ENCODE measurements around the gene MRPL22. TPM values are rescaled to one million over a fixed set of nuclear protein-coding genes. Genes with fewer than 3 reads are reported as not detected.
A peak's percentile ranks its signal among the peaks of the same experiment; 100 is the strongest.
"Not testable (repeated sequence)": the region's sequence is repeated elsewhere in the genome, so short reads cannot be mapped to it uniquely, and the experiment has no call there.

Gene MRPL22
- total and polyA plus RNA-seq, 2 of the 13 experiments (the other 11 are each of a cell fraction or from before 2014, with no cell fraction given): 66.8 to 84.8 TPM

GRCh38 chr5:154976082-154976481 lies 35.2 kb downstream of the MRPL22 start:
- H3K4me3 ChIP-seq (replicated peaks in 1 of 3; ENCODE audit: insufficient read depth in 1 of 3, low read depth in 2 of 3, low read length in 3 of 3); H3K9ac ChIP-seq (ENCODE audit: insufficient read depth, low read depth, low read length); intact Hi-C loops (cut with micrococcal nuclease; ENCODE audit: unreplicated experiment); H2AFZ ChIP-seq (ENCODE audit: low read length); H3K36me3 ChIP-seq (replicated peaks in 1 of 2; ENCODE audit: control insufficient read depth in 1 of 2, insufficient read depth in 2 of 2, low read length in 2 of 2); BruUV-seq (replicated peaks); ATAC-seq; H3K4me2 ChIP-seq (ENCODE audit: low read depth, low read length); H4K20me1 ChIP-seq (ENCODE audit: insufficient read depth, low read length); H3K9me3 ChIP-seq (ENCODE audit: low read length); POLR2A ChIA-PET; H3K79me2 ChIP-seq (ENCODE audit: insufficient read depth, low read length); DNase-seq (ENCODE audit: low spot score); H3K27ac ChIP-seq (ENCODE audit: extremely low read length, insufficient read depth, low read length); H3K4me1 ChIP-seq (ENCODE audit: insufficient read depth, low read length); CTCF ChIA-PET (ENCODE audit: low intra/inter-chr PET ratio, low total read pairs); H3K27me3 ChIP-seq (ENCODE audit: control insufficient read depth in 1 of 2, insufficient read depth in 2 of 2, low read length in 2 of 2); FAIRE-seq: not testable (repeated sequence)
- TF ChIP-seq MAFK (conservative IDR thresholded peaks at IDR 0.05 in 1 of 2, IDR thresholded peaks at IDR 0.05 in 1 of 2; ENCODE audit: low read length in 2 of 2) (peak in 1 of 2 experiments; percentile 57; a peak in 2 of 4 replicates), NFYB (CRISPR knock-in tag; IDR thresholded peaks at IDR 0.05) (0 out of 2 replicates have a peak, but pooled peaks have one; percentile 43), MAFF (IDR thresholded peaks at IDR 0.05; ENCODE audit: low read depth, low read length) (peak; percentile 45; the same call in 1 of the 2 replicates)
- WGBS (ENCODE audit: low lambda C conversion rate): 94% methylated on average over 9 of the region's 9 CpGs
- in situ Hi-C loops (cut with HindIII; ENCODE audit: extremely low pct_ligation_motif_present, low pct_unique_long_range_greater_than_20kb): loop anchor here (10.0 kb wide), 1 partner anchor 49 kb away; no protein-coding TSS in a partner anchor

- ChIA-PET CTCF (ENCODE audit: low intra/inter-chr PET ratio, low total read pairs) (no interaction called here), POLR2A (no interaction called here)
- no peak overlapping the region for H3K27ac ChIP-seq (ENCODE audit: extremely low read length, insufficient read depth, low read length)
- no peak overlapping the region for H2AFZ ChIP-seq (ENCODE audit: low read length)
- no peak overlapping the region for H3K4me3 ChIP-seq (replicated peaks in 1 of 3; ENCODE audit: insufficient read depth in 1 of 3, low read depth in 2 of 3, low read length in 3 of 3)
- H3K9ac ChIP-seq (ENCODE audit: insufficient read depth, low read depth, low read length): no peak overlapping the region
- no peaks in the 10 kb centered on the region for H3K27me3 ChIP-seq (ENCODE audit: control insufficient read depth in 1 of 2, insufficient read depth in 2 of 2, low read length in 2 of 2)
- no peaks in the 10 kb centered on the region for H4K20me1 ChIP-seq (ENCODE audit: insufficient read depth, low read length)
- no peaks in the 10 kb centered on the region for H3K36me3 ChIP-seq (replicated peaks in 1 of 2; ENCODE audit: control insufficient read depth in 1 of 2, insufficient read depth in 2 of 2, low read length in 2 of 2)
- no peak overlapping the region for H3K4me2 ChIP-seq (ENCODE audit: low read depth, low read length)
- H3K9me3 ChIP-seq (ENCODE audit: low read length): no peaks in the 10 kb centered on the region
- BruUV-seq (replicated peaks): no TSS peak
- H3K79me2 ChIP-seq (ENCODE audit: insufficient read depth, low read length): no peaks in the 10 kb centered on the region
- no peaks in the 10 kb centered on the region for H3K4me1 ChIP-seq (ENCODE audit: insufficient read depth, low read length)
- DNase-seq (ENCODE audit: low spot score) (peak; percentile 13), FAIRE-seq (no peak), ATAC-seq (no peak)
- WGBS (ENCODE audit: low lambda C conversion rate): 81% methylated on average over 1 of the region's 1 CpG
- intact Hi-C loops (cut with micrococcal nuclease; ENCODE audit: unreplicated experiment) (no loop called here), in situ Hi-C loops (cut with HindIII; ENCODE audit: extremely low pct_ligation_motif_present, low pct_unique_long_range_greater_than_20kb) (loop anchor here (10.0 kb wide), 1 partner anchor 47 kb away; no protein-coding TSS in a partner anchor)
- no peak for TF ChIP-seq ZNF709 (CRISPR knock-in tag; IDR thresholded peaks at IDR 0.05)
- peak; percentile 95 to 97 for TF ChIP-seq MAFK (conservative IDR thresholded peaks at IDR 0.05 in 1 of 2, IDR thresholded peaks at IDR 0.05 in 1 of 2; ENCODE audit: low read length in 2 of 2)
- peak; percentile 96 for TF ChIP-seq MAFF (IDR thresholded peaks at IDR 0.05; ENCODE audit: low read depth, low read length)
- no peak for TF ChIP-seq PRDM4 (CRISPR knock-in tag; IDR thresholded peaks at IDR 0.05; ENCODE audit: borderline replicate concordance)
- TF ChIP-seq ZHX2 (IDR thresholded peaks at IDR 0.05; ENCODE audit: low read depth): no peak
- TF ChIP-seq ZHX2 (CRISPR knock-in tag; IDR thresholded peaks at IDR 0.05; ENCODE audit: borderline replicate concordance): no peak
- TF ChIP-seq NFE2L2 (IDR thresholded peaks at IDR 0.05; ENCODE audit: low read length): peak; percentile 90
These were observed 36.5 kb downstream of the MRPL22 start for GRCh38 chr5:154977409-154977808.
